GM23248 (cell line): ENCODE data around the gene VAPA.

Experiments used
- EZH2 ChIP-seq: fragments of 200-600 bp; sonication (generic); IDR thresholded peaks from 2 replicates; pipeline ENCODE4 v1.6.1; 2018; ENCODE audit warnings: antibody characterized with exemption, mild to moderate bottlenecking; ENCODE audit not compliant: insufficient read depth, poor library complexity, severe bottlenecking
- EZH2phosphoT487 ChIP-seq: fragments of 200-600 bp; sonication (generic); IDR thresholded peaks from 2 replicates; pipeline ENCODE4 v1.6.1; 2018; ENCODE audit warnings: antibody characterized with exemption, moderate library complexity, mild to moderate bottlenecking, low read depth; ENCODE audit not compliant: insufficient read depth

- TF ChIP-seq EZH2phosphoT487: no peak
- TF ChIP-seq EZH2: no peak
These were observed 79.8 kb downstream of the VAPA start for GRCh38 chr18:9993521-9994025.
